K562 (cell line): ENCODE measurements around the gene IARS2. TPM values are rescaled to one million over a fixed set of nuclear protein-coding genes. Genes with fewer than 3 reads are reported as not detected.
"Not testable (repeated sequence)": the region's sequence is repeated elsewhere in the genome, so short reads cannot be mapped to it uniquely, and the experiment has no call there.

Experiments
- ATAC-seq: fragments of 200-7000 bp; cut with Tn5 transposase; 3 replicates; pipeline ENCODE4 v1.9.1; 2020; ENCODE audit warnings: moderate library complexity
- BruUV-seq: library from RNA; stranded (reverse); fragments of 400-500 nt; replicated peaks from 2 replicates; lab custom pipeline; 2021; lab: Mats Ljungman, UMichigan
- CTCF ChIA-PET: fragments of 300-600 bp; formaldehyde crosslinking; extraction: SDS; loops from one replicate; lab custom pipeline; 2021; ENCODE audit warnings: low intra/inter-chr PET ratio; lab: Yijun Ruan, JAX
- POLR2A ChIA-PET: fragments of 300-600, 350-650 bp; sonication (Branson Sonifier 250); formaldehyde crosslinking; extraction: SDS; loops from one replicate; lab custom pipeline; 2021; ENCODE audit warnings: antibody characterized with exemption, inconsistent platforms; lab: Yijun Ruan, JAX
- DNase-seq, 4 experiments: peaks; one replicate each; pipeline versions ENCODE4 v3.0.0 to v3.0.0-alpha.2; 2011 to 2018; ENCODE audit warnings: low spot score in 3 of 4, mixed read lengths in 3 of 4; ENCODE audit errors: extremely low read depth in 1 of 4
- FAIRE-seq: peaks from 2 replicates; lab custom pipeline; 2011; peaks lifted over from hg19 to GRCh38; lab: Jason Lieb, UNC
- H2AFZ ChIP-seq: 2 replicates; pipeline ENCODE4 v1.6.0; 2011; ENCODE audit warnings: low read depth, low read length, control low read depth, inconsistent platforms
- H3K27ac ChIP-seq: fragments of 200-600 bp; 3 replicates; pipeline ENCODE4 v1.8.0; 2011; ENCODE audit warnings: low read depth, mild to moderate bottlenecking, control low read depth, inconsistent platforms, low read length, moderate library complexity, mixed read lengths; ENCODE audit errors: extremely low read depth
- H3K27me3 ChIP-seq, 2 experiments: fragments of 300-600 bp in 1 of 2; 2 replicates in 1 of 2; 3 replicates in 1 of 2; pipeline versions ENCODE4 v1.6.0 to v1.8.0; 2011; ENCODE audit warnings: inconsistent platforms in 2 of 2, low read length in 2 of 2, mild to moderate bottlenecking in 1 of 2, mixed read lengths in 1 of 2, moderate library complexity in 1 of 2; ENCODE audit not compliant: control insufficient read depth in 2 of 2, insufficient read depth in 2 of 2
- H3K36me3 ChIP-seq: fragments of 300-600 bp; 3 replicates; pipeline ENCODE4 v1.8.0; 2011; ENCODE audit warnings: mild to moderate bottlenecking, low read length, inconsistent platforms; ENCODE audit not compliant: control insufficient read depth, insufficient read depth
- H3K4me1 ChIP-seq, 2 experiments: fragments of 200-600 bp in 1 of 2; replicated peaks in 1 of 2; 2 replicates in 1 of 2; 3 replicates in 1 of 2; pipeline versions ENCODE4 v1.5.1 to v1.8.0; 2011; ENCODE audit warnings: inconsistent platforms in 2 of 2, low read length in 2 of 2, mild to moderate bottlenecking in 1 of 2, mixed read lengths in 1 of 2, moderate library complexity in 1 of 2; ENCODE audit not compliant: control insufficient read depth in 2 of 2, insufficient read depth in 2 of 2
- H3K4me2 ChIP-seq: 2 replicates; pipeline ENCODE4 v1.6.1; 2011; ENCODE audit warnings: low read length, control low read depth, inconsistent platforms, mixed read lengths; ENCODE audit not compliant: insufficient read depth
- H3K4me3 ChIP-seq: fragments of 200-600 bp; sonication (generic), shearing (Covaris generic); 2 replicates; pipeline ENCODE4 v1.5.1; 2016; ENCODE audit warnings: control low read depth, inconsistent platforms
- H3K79me2 ChIP-seq: fragments of 200-600 bp; 3 replicates; pipeline ENCODE4 v1.8.0; 2011; ENCODE audit warnings: low read length, inconsistent platforms; ENCODE audit not compliant: control insufficient read depth, insufficient read depth
- H3K9ac ChIP-seq, 2 experiments: 2 replicates each; pipeline versions ENCODE4 v1.6.0 to v1.6.1; 2011; ENCODE audit warnings: low read depth in 2 of 2, low read length in 2 of 2, control low read depth in 1 of 2, inconsistent platforms in 1 of 2, mild to moderate bottlenecking in 1 of 2, mixed read lengths in 1 of 2; ENCODE audit not compliant: insufficient read depth in 1 of 2
- H3K9me1 ChIP-seq: one replicate; pipeline ENCODE4 v1.6.0; 2011; ENCODE audit warnings: inconsistent platforms, mild to moderate bottlenecking, low read length, moderate library complexity; ENCODE audit not compliant: control insufficient read depth, insufficient read depth
- H3K9me3 ChIP-seq: replicated peaks from 2 replicates; pipeline ENCODE4 v1.5.1; 2011; ENCODE audit warnings: low read depth, low read length, inconsistent platforms; ENCODE audit not compliant: control insufficient read depth, insufficient read depth
- H4K20me1 ChIP-seq: replicated peaks from 2 replicates; pipeline ENCODE4 v1.6.1; 2011; ENCODE audit warnings: low read length, inconsistent platforms, mixed read lengths; ENCODE audit not compliant: control insufficient read depth, insufficient read depth
- ERF ChIP-seq: fragments of 450-650 bp; formaldehyde crosslinking; IDR thresholded peaks from 2 replicates; pipeline ENCODE4 v1.4.0; 2020; ENCODE audit warnings: mild to moderate bottlenecking, mixed read lengths
- HNRNPLL ChIP-seq: fragments of 200-400 bp; formaldehyde crosslinking; IDR thresholded peaks from 2 replicates; pipeline ENCODE4 v1.6.1; 2017; ENCODE audit warnings: low read length, low read depth, mild to moderate bottlenecking; ENCODE audit not compliant: poor library complexity, severe bottlenecking
- KDM1A ChIP-seq, 2 experiments: fragments of 450-650 bp; IDR thresholded peaks; 2 replicates each; pipeline ENCODE4 v1.6.1; 2016; ENCODE audit warnings: mild to moderate bottlenecking in 2 of 2
- LEF1 ChIP-seq: fragments of 450-650 bp; IDR thresholded peaks from 2 replicates; pipeline ENCODE4 v1.6.1; 2016; ENCODE audit warnings: mild to moderate bottlenecking
- PHB ChIP-seq: fragments of 250-450 bp; sonication (Bioruptor Pico); IDR thresholded peaks from 2 replicates; pipeline ENCODE4 v1.5.0; 2021
- ZNF77 ChIP-seq: fragments of 250-450 bp; sonication (Bioruptor Pico); IDR thresholded peaks from 2 replicates; pipeline ENCODE4 v1.5.0; 2020
- WGBS: fragments of 100-300 bp; shearing (Covaris generic); methylation state at CpG from one replicate; pipeline ENCODE4 v1.1.6; 2016; ENCODE audit warnings: low coverage, mixed read lengths; ENCODE audit not compliant: insufficient coverage; ENCODE audit errors: missing lambda C conversion rate; 5-methylcytosine and 5-hydroxymethylcytosine counted together
- in situ Hi-C: fragments of 300-500 bp; cut with MboI; formaldehyde crosslinking; loops from 4 replicates; pipeline ENCODE4 v1.15.0; 2018; ENCODE audit warnings: inconsistent platforms, mixed read lengths
- intact Hi-C: fragments of 100-400 bp; cut with micrococcal nuclease; formaldehyde crosslinking; loops from 2 replicates; pipeline ENCODE4 v1.14.2; 2022
- polyA plus RNA-seq, 8 experiments: library from polyadenylated mRNA; depleted of rRNA in 4 of 8; stranded (reverse) in 5 of 8; unstranded in 3 of 8; fragments of >200 nt; fragmentation: Nextera tagmentation in 2 of 8; fragmentation: Illumina TruSeq in 1 of 8; extraction: Ambion mirVana in 2 of 8; extraction: Trizol in 1 of 8; gene quantifications; 2 replicates each; pipeline versions ENCODE4 v1.2.1 to v1.2.3, GENCODE V29; 2011 to 2014; ENCODE audit warnings: inconsistent platforms in 1 of 8, missing spikeins in 1 of 8
- total RNA-seq, 7 experiments: library from RNA; depleted of rRNA in 6 of 7; stranded (reverse); fragments of >200 nt in 6 of 7; fragmentation: Illumina TruSeq in 2 of 7; extraction: Trizol in 2 of 7; gene quantifications; 2 replicates each; pipeline versions ENCODE4 v1.2.1 to v1.2.3, GENCODE V29; 2011 to 2021; ENCODE audit warnings: low replicate concordance in 1 of 7
- TF ChIP-seq, protein P1 (sequence below), 2 experiments: fragments of 450-650 bp in 1 of 2; sonication (generic) in 1 of 2; formaldehyde crosslinking in 1 of 2; IDR thresholded peaks; 2 replicates each; pipeline versions ENCODE4 v1.7.1 to v1.9.0; 2016 to 2022; ENCODE audit warnings: inconsistent platforms in 1 of 2, mild to moderate bottlenecking in 1 of 2, missing genetic modification reagents in 1 of 2

IARS2 gene
- total and polyA plus RNA-seq, 9 of the 15 experiments (the other 6 are each of a cell fraction or from before 2014, with no cell fraction given) = 39.6 to 127 (median 93.8) TPM

DNA sequence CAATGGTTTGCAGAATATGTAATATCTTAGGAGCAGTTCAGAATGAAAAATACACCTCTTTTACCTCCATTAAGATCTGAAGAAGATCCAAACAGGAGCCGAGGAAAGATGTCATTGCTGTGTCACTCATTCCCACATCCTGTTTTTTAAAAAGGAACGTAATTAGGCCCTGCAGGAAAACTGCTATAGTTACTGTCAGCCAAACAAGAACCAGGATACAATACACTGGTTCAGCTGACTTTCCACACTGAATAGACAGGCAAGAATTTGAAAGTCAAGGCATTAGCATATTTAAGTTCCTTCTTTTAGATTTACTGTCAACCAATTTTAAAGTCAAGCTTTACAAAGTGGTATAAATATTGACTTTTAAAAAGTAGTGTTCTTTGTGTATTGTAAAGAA is 63.8 kb downstream of the IARS2 start (continued):
- TF ChIP-seq, protein P1, sequence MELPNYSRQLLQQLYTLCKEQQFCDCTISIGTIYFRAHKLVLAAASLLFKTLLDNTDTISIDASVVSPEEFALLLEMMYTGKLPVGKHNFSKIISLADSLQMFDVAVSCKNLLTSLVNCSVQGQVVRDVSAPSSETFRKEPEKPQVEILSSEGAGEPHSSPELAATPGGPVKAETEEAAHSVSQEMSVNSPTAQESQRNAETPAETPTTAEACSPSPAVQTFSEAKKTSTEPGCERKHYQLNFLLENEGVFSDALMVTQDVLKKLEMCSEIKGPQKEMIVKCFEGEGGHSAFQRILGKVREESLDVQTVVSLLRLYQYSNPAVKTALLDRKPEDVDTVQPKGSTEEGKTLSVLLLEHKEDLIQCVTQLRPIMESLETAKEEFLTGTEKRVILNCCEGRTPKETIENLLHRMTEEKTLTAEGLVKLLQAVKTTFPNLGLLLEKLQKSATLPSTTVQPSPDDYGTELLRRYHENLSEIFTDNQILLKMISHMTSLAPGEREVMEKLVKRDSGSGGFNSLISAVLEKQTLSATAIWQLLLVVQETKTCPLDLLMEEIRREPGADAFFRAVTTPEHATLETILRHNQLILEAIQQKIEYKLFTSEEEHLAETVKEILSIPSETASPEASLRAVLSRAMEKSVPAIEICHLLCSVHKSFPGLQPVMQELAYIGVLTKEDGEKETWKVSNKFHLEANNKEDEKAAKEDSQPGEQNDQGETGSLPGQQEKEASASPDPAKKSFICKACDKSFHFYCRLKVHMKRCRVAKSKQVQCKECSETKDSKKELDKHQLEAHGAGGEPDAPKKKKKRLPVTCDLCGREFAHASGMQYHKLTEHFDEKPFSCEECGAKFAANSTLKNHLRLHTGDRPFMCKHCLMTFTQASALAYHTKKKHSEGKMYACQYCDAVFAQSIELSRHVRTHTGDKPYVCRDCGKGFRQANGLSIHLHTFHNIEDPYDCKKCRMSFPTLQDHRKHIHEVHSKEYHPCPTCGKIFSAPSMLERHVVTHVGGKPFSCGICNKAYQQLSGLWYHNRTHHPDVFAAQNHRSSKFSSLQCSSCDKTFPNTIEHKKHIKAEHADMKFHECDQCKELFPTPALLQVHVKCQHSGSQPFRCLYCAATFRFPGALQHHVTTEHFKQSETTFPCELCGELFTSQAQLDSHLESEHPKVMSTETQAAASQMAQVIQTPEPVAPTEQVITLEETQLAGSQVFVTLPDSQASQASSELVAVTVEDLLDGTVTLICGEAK (IDR thresholded peaks at IDR 0.05) = no peak
- TF ChIP-seq, protein P1 (CRISPR knock-in tag; IDR thresholded peaks at IDR 0.05) = no peak
- TF ChIP-seq PHB (CRISPR knock-in tag) (no peak), ERF (no peak), KDM1A (IDR thresholded peaks at IDR 0.05) (no peak), LEF1 (no peak), ZNF77 (CRISPR knock-in tag) (no peak), HNRNPLL (no peak)
- TF ChIP-seq, all 486 proteins: peak for 0

DNA sequence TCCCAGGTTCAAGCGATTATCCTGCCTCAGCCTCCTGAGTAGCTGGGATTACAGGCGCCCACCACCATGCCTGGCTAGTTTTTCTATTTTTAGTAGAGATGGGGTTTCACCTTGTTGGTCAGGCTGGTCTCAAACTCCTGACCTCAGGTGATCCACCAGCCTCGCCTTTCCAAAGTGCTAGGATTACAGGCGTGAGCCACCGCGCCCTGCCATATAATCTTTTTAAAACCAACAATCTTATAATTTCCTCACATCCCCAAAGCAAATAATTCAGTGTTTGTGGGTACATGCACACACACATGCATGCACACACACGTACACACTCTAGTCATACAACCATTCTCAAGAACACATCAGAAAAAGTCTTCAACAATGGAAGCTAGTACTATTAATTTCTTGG is 64.6 kb downstream of the IARS2 start:
- H3K9me3 ChIP-seq, H2AFZ ChIP-seq, H3K27me3 ChIP-seq, H4K20me1 ChIP-seq, CTCF ChIA-PET, H3K4me2 ChIP-seq, H3K4me3 ChIP-seq, H3K9ac ChIP-seq, ATAC-seq, DNase-seq, intact Hi-C loops, H3K9me1 ChIP-seq, FAIRE-seq, BruUV-seq, H3K27ac ChIP-seq, H3K4me1 ChIP-seq, in situ Hi-C loops, H3K79me2 ChIP-seq: not testable (repeated sequence)
- POLR2A ChIA-PET = interaction anchor here (1.2 kb wide), 1 partner anchor 9 kb away, joined by 3 read pairs; no protein-coding TSS in a partner anchor
- 96% methylated on average over 6 of the region's 7 CpGs for WGBS
- peaks cover 65% of the 10 kb centered on the region for H3K36me3 ChIP-seq
